SW 1271 (cell line): Measurements from ENCODE around the gene CCDC3.
"Not testable (repeated sequence)": the region's sequence is repeated elsewhere in the genome, so short reads cannot be mapped to it uniquely, and the experiment has no call there.

Experiments used
- DNase-seq, 2 experiments: peaks; one replicate each; lab custom pipeline; 2025; lab: John Stamatoyannopoulos, UW

The CCDC3 gene

GRCh38 chr10:13000431-13000830 is 1.1 kb downstream of the CCDC3 start:
- no peak for DNase-seq

DNA sequence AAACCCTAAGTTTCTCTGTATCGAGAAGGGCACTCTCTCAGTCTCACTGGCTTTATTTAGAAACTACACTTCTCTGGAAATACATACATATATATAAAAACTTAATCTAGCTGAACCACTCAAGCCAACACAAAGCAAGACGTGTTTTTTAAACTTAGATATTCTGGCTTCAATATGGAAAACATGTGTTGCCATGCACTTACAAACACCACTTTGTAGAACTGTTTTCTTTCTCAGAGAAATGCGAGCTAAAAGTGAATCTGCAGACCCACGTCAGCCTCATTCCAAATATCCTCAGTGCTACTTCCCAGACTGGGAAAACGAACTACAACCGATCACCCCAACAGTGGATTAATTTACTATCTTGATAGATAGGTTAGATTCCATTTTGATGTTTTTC is 1.7 kb downstream of the CCDC3 start:
- DNase-seq, result no peak

DNA sequence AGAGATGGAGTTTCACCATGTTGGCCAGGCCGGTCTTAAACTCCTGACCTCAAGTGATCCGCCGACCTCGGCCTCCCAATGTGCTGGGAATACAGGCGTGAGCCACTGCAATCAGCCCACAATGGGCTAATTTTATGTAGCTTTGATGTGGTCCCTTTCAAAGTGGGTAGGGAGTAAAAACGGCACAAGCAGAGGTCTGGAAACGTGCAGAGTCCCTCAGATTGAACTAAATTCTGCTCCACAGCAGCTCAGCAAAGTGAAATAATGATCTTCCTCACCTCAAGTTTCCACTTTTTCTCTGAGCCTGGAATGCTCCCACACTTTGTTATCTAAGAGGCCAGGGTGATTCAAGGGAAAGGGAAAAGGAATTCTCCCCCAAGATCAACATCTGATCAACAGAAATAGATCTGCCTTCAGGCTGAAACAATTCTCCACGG is 6.1 kb downstream of the CCDC3 start:
- no peak for DNase-seq

- no peak for DNase-seq
Measured at GRCh38 chr10:12993595-12993994, 7.9 kb downstream of the CCDC3 start.

- no peak for DNase-seq
Measured at GRCh38 chr10:12985347-12985746, 16.2 kb downstream of the CCDC3 start.

GRCh38 chr10:12984165-12984747 is 17.3 kb downstream of the CCDC3 start:
- DNase-seq, result no peak

GRCh38 chr10:12983568-12983967 is 17.9 kb downstream of the CCDC3 start:
- DNase-seq, result not testable (repeated sequence)

- peak in 1 of 2 experiments; percentile 12 for DNase-seq
Measured at GRCh38 chr10:12981570-12981969, 19.9 kb downstream of the CCDC3 start.

DNA sequence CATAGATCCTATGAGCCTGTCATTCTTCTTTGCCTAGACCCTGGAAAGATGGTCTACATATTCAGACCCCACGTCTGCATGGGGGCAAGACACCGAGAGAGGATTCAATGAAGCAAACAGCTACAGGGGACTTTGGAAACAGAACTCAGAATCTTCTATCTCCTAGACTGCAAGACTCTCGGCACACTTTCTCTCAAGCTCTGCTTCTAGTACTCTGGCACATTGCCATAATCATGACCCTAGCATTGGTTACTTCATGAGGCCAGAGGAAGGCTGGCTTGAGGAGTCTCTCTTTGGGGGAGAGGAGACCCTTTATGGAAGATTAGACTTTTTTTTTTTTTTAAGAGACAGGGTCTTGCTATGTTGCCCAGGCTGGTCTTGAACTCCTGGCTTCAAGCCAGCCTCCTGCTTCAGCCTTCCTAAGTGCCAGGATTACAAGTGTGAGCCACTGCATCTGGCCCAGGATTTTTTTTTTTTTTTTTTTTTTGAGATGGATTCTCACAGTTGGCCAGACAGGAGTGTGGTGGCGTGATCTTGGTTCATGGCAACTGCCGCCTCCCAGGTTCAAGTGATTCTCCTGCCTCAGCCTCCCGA is 20.7 kb downstream of the CCDC3 start:
- no peak for DNase-seq

DNA sequence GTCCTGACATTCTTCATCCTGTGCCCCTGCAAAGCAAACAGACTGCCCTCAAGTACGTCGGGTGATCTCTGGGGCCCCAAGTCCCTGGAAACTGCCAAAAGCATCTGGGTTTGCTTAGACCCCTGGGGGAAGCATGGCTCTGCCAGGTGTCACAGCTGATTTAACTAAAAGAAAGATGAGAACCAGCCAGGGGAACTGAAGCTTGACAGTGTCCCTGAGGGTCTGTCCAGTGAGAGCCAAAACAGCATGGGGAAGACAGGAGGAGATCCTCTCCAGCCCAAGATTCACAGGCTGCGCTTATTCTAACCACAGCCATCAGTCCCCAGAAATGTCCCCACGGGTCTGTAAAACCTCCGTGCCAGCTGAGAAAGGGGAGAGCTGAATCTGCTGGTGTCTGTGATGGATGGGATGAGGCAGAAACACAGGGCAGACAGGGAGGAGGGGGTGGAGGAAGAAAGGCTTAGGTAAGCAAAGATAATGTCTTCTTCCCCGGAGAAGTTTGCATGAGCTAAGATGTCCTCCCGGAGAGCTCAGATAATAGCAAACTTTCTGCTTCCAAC is 21.3 kb downstream of the CCDC3 start:
- DNase-seq, result no peak

GRCh38 chr10:12978891-12979290 is 22.6 kb downstream of the CCDC3 start:
- DNase-seq, result no peak

DNA sequence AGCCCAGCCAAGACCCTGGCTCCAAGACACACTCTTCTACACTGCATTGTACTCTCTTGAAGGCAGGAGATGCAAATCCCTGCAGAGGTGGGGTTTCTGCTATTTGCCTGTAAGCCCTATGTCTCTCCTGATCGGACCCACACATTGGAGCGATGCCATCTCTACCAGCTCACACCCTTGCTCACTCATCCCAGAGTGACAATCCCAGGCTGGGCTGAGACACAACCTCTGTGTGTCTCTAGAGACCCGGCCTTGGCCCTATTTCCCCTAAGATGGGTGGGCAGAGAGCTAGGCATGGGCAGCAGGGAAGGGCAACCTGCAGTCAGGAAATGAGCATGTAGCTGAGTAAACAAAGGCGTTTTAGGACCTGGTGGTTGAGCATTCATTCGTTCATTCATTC is 25.6 kb downstream of the CCDC3 start:
- no peak for DNase-seq

DNA sequence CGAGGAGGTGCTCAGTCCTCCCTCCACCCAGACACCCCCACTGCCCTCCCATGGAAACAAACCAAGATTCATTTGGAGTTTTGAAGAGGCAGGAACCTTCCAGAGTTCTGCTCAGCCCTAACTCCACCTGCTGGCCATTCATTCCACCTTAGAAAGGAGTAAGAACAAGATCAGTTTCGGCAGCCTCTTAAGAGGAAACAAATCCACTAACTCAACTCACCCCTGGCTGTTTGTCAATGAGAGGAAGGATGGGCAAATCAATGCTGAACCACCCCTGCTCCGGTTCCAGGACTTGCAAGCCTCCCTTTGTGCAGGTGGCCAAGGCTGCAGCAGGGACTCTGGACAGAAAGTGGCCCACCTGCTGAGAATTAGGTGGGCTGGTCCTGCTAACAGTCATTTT is 26.2 kb downstream of the CCDC3 start:
- DNase-seq, result no peak

GRCh38 chr10:12974491-12975199 is 26.9 kb downstream of the CCDC3 start:
- DNase-seq, result no peak

DNA sequence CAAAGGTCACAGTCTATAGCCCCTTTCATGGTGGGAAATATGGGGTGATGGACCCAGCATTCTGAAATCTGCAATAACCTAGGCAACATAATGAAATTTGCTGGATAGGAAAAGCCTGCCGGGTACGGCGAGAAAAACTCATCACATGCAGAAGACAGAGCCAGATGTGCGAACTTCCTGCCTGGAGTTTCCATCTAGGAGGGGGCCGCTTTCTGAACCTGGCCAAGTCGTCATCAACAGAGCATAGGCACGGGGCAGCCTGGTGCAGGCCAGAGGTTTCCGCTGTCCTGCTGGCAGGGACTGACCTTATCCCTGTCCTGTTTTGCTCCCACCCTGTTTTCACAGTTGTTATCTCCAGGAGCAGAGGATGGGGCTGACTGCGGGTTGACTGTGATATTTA is 27.4 kb downstream of the CCDC3 start:
- DNase-seq, result no peak

DNA sequence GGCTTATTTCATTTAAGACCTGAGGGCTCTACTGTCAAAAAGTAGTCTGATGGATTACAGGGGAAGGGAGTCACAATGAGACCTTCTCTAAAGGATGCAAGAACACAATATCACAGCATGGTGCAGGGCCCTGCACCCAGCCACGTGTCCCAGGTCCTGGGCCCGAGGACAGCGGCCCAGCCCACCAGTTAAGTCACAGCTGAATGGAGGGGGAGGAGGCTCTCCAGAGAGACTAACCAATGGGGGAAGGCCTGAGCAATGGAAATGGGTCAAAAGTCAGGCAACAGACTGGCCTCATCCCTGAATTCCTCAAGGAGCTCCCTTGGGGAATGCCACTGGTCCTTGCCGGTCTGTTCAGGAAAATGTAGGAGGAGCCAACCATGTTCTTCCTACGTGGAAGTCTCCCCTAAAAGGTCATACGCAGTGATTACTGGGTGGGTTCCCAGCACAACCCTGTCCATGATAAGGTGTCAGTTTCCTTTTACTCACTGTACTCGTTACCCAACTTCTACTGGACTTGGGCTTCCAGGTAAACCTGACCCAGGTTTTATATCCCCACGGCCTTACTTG is 28.3 kb downstream of the CCDC3 start:
- no peak for DNase-seq

GRCh38 chr10:12972146-12972545 is 29.4 kb downstream of the CCDC3 start:
- no peak for DNase-seq

DNA sequence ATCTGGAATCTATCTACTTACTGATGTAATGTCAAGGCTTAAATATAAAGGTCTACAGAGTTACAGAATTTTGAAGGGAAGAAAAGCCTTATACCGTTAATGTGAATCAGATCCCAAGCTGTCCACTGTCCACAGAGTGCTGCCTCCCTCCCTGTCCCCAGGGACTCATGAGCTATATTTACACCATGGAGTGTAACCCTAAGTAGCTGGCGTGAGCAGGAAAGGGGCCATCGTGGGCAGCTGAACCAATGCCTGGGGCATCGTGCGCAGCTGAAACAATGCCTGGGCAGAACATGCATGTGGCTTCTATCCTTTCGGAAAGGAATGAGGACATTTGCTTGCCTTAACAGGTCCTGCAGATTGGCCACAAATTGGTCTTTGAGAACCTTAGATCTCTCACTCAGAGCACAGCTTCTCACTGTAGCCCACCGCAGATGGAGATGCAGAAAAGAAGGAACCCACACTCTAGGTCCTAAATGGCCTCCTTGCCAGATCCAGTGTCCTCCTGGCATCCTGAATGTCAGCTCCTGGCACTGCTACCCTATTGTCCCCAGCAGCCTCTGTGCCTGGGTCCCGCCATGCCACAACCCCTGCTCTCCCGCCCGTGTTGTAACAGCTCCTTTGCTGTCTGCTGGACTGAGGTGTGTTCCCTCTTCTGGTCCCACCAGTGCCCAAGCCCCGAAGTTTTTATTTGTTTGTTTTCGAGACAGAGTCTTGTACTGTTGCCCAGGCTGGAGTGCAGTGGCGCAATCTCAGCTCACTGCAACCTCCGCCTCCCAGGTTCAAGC is 30.3 kb downstream of the CCDC3 start:
- DNase-seq, result no peak

- no peak for DNase-seq
Measured at GRCh38 chr10:12969951-12970350, 31.6 kb downstream of the CCDC3 start.

GRCh38 chr10:12966067-12966466 is 35.4 kb downstream of the CCDC3 start:
- DNase-seq, result no peak

DNA sequence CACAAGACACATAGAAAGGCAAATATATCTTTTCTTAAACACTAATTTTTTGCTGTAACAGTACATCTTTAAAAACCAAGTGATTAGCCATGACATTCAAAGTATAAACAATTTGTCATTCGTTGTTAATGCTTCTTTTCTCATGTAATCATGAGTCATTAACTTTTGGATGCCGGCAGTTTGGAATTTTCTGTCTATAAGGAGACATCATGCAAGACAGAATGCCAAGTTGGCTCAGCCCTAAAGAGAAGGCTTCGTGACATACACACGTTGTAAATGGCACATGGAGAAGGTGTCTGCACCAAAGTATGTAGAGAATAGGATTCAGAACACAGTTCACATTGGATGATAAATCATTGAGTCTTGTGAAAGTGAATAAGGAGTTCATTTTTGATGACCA is 35.9 kb downstream of the CCDC3 start:
- no peak for DNase-seq

DNA sequence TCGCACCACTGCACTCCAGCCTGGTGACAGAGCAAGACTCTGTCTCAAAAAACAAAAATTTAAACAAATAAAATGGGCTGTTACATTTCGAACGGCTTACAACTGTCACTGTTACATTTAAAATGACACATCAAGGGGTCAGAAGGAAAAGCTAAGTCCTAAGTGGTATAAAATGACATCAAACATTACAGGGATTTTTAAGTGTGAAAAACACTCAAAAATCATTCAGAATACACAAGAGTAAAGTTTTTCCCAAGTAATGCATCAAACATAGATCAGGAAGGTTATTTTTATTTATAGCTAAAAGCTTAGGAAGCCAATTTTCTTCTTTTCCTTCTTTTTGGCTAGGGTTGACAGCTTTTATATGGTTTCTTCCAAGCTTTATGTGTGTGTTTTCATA is 39.0 kb downstream of the CCDC3 start:
- DNase-seq, result no peak
